HG03439 (cell line): ENCODE data around the gene CA11.

Source experiments
- ATAC-seq: cut with Tn5 transposase; IDR thresholded peaks from one replicate; pipeline ENCODE4 v1.9.1; 2021; ENCODE audit warnings: mild to moderate bottlenecking, moderate library complexity; ENCODE audit not compliant: unreplicated experiment

The CA11 gene

GRCh38 chr19:48615231-48616040, 30.6 kb downstream of the CA11 start:
- no peak for ATAC-seq

GRCh38 chr19:48614436-48615230, 31.4 kb downstream of the CA11 start, which contains the start of gene FAM83E:
TSS of gene FAM83E (minus strand) at chr19:48615076. CDS start at chr19:48613372, 1,704 bp downstream.
- no peak for ATAC-seq

GRCh38 chr19:48613852-48614435, 32.0 kb downstream of the CA11 start:
- no peak for ATAC-seq

GRCh38 chr19:48613024-48613851, 32.7 kb downstream of the CA11 start:
- no peak for ATAC-seq

- no peak for ATAC-seq
These were observed 34.1 kb downstream of the CA11 start for GRCh38 chr19:48611872-48612271.

- ATAC-seq, result no peak
These were observed 36.3 kb downstream of the CA11 start for GRCh38 chr19:48609571-48610108.

- no peak for ATAC-seq
These were observed 37.2 kb downstream of the CA11 start for GRCh38 chr19:48608798-48609263.

GRCh38 chr19:48607359-48607755, 38.6 kb downstream of the CA11 start:
- no peak for ATAC-seq

- no peak for ATAC-seq
These were observed 39.3 kb downstream of the CA11 start, which contains the start of gene SPACA4 for GRCh38 chr19:48606463-48607358. TSS of gene SPACA4 (plus strand) at chr19:48606742. CDS start at chr19:48606979, 237 bp downstream.

GRCh38 chr19:48603850-48604249, 42.1 kb downstream of the CA11 start:
- no peak for ATAC-seq

- ATAC-seq, result no peak
These were observed 42.5 kb downstream of the CA11 start for GRCh38 chr19:48603449-48603848.

GRCh38 chr19:48603001-48603400, 43.0 kb downstream of the CA11 start:
- no peak for ATAC-seq

GRCh38 chr19:48600679-48601417, 45.1 kb downstream of the CA11 start:
- no peak for ATAC-seq

GRCh38 chr19:48598996-48599700, 46.8 kb downstream of the CA11 start:
- ATAC-seq, result no peak

- ATAC-seq, result no peak
These were observed 49.1 kb downstream of the CA11 start for GRCh38 chr19:48596679-48597465.

- ATAC-seq, result no peak
These were observed 49.8 kb downstream of the CA11 start for GRCh38 chr19:48596237-48596636.

GRCh38 chr19:48595833-48596232, 50.2 kb downstream of the CA11 start:
- ATAC-seq, result no peak
